Endothelial cell of hepatic sinusoid (primary cell): Measurements from ENCODE around the gene RNASET2.
"Not testable (repeated sequence)": the region's sequence is repeated elsewhere in the genome, so short reads cannot be mapped to it uniquely, and the experiment has no call there.

Source experiments
- in situ Hi-C: cut with HindIII; loops from 2 replicates; pipeline ENCODE4 v1.10.0; 2017; ENCODE audit warnings: low sequenced_read_pairs

The RNASET2 gene

DNA sequence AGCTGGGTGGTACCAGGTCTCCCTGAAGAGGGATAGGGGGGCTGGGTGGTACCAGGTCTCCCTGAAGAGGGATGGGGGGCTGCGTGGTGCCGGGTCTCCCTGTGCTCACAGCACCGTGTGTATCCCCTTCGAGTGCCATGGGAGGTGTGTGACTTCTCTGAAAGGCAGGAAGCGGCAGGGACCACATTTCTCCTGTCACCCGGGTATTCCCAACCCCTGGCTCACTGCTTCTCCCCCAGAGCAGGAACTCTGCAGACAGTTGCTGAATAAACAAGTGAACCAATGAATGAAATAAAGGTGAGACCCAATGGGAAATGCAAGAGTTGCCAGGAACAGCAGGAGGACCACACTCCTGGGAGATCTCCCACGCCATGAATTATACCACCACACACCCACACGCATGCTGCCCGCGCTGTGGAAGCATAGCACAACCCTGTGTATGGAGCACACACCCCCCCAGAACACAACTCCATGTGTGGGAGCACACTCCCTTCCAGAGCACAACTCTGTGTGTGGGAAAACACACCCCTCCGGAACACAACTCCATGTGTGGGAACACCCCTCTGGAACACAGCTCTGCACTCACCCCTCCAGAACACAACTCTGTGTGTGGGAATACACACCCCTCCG, 50.7 kb downstream of the RNASET2 start:
- in situ Hi-C loops: no loop called here

DNA sequence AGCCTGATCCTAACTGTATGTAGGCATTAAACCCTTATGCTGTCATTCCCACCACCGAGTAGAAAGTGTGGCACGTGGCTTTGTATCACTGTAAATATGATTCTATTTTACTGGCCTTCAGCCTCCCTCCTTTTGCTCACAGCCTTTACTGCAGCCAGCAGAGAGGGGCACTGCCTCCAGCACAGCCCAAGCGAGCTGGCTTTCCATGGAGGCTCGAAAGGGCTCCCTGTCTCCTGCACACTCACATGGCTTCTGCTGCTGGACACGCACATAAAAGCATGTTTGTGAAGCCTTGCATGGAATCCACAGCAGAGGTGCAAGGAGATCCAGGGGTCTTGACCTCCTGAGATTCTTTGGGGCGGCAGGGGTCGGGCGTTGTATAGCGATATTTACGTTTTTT, 51.3 kb downstream of the RNASET2 start:
- in situ Hi-C loops: no loop called here

DNA sequence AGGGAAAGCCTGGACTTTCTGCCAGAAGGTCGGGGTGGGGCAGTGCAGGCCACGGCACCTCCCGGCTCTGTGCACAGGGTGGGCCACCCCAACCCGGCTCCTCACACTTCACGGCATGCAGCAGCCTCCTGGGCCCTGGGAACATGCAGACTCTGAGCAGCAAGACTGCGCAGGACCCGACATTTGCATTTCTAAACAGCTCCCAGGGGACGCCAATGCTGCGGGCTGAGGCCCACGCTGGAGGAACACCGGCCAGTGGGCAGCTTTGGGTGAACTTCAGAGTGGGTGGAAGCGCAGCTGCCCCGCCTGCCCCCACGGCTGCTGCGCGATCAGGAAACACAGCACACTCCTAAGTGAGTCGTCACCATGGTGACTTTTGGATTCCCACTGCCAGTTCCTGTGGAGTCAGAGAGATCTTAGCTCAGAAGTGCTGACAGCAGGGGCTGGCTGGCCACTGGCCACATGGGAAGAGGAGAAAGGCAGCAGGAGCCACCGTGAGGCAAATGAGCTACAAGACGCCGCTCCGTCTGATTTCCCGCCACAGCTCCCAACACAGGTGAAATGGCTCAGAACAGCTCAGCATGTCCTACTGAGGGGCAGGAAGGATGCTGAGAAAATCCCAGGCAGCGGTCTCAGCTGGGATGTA, 52.1 kb downstream of the RNASET2 start:
- in situ Hi-C loops: no loop called here

DNA sequence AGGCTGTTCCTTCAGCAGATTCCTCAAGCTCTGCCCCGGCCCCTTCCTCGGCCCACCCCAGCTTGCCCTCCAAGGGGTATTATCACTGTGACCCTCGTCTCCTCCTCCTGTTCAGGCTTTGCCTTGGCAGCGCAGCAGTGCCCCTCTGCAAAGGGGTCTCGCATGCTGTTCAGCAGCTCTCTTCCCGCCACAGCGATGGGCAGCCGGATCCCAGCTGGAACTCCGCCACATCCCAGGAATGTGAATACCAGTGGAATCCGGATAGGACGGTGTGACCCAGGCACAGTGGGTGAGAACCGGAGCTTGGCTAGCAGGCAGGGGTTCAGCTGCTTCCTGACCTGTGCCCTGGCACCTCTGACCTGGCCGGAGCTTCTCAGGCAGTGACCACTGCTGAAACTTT, 52.9 kb downstream of the RNASET2 start:
- in situ Hi-C loops: no loop called here

DNA sequence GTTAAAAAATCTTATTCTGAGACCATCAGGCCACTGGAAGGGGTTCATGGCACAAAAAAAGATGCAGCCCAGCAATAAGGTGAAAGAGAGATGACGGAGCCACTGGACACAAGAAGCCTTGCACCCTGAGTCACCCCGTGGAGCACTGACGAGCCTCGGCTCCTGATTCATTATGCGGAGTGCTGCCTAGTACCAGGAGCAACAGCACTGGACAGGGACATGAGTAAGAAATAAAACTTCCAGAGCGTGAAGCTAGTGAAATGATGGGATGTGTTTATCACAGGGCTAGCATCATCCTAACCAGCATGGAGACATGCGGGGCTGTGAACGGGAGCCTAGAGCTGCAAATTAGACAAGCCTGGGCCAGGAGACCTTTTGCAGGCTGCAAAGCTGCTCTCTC, 53.3 kb downstream of the RNASET2 start:
- in situ Hi-C loops: no loop called here

DNA sequence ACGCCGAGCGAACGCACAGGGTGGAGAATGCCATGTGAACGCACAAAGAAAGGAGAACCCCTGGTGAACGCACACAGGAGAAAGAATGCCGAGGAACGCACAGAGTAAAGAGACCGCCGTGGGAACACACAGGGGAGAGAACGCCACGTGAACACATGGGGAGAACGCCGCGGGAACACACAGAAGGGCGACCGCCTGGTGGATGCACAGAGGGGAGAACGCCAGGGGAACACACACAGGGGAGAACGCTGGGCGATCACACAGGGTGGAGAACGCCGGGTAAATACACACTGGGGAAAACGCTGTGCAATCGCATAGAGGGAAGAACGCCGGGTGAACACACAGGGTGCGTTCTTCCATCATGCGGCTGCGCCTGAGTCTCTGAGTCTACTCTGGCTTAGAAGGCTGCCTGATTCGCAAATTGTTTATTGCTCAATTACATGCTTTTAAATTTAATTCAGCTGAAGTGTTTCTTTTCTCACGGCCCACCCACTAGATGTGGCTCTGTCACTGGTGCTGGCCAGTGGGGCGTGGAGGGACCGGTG, 54.1 kb downstream of the RNASET2 start:
- in situ Hi-C loops: no loop called here

DNA sequence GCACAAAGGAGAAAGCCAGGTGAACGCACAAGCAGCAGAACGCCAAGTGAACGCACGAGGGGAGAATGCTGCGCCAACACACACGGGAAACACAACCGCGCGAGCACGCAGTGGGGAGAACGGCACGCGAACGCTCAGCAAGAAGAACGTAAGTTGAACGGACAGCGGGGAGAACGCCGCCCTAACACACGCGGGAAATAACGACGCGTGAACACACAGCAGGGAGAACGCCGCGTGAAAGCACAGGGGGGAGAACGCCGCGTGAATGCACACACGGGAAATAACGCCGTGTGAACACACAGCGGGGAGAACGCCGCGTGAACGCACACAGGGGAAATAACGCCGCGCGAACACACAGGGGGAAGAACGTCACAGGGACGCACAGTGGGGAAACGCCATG, 54.7 kb downstream of the RNASET2 start:
- in situ Hi-C loops: no loop called here

DNA sequence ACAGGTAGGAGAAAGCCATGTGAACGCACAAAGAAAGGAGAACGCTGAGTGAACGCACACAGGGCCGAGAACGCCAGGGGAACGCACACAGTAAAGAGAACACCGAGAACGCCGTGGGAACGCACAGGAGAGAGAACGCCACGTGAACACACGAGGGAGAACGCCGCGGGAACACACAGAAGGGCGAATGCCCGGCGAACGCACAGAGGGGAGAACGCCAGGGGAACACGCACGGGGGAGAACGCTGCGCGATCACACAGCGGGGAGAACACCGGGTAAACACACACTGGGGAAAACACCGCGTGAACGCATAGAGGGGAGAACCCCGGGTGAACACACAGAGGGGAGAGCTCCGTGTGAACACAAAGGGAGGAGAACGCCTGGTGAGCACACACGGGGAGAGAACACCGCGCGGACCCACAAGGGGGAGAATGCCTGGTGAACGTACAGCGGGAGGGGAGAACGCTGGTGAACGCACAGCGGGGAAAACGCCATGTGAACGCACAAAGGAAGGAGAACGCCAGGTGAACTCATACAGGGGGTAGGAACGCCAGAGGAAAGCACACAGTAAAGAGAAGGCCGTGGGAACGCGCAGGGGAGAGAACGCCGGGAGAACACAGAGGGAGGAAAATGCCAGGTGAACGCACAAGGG, 55.3 kb downstream of the RNASET2 start:
- in situ Hi-C loops: no loop called here

DNA sequence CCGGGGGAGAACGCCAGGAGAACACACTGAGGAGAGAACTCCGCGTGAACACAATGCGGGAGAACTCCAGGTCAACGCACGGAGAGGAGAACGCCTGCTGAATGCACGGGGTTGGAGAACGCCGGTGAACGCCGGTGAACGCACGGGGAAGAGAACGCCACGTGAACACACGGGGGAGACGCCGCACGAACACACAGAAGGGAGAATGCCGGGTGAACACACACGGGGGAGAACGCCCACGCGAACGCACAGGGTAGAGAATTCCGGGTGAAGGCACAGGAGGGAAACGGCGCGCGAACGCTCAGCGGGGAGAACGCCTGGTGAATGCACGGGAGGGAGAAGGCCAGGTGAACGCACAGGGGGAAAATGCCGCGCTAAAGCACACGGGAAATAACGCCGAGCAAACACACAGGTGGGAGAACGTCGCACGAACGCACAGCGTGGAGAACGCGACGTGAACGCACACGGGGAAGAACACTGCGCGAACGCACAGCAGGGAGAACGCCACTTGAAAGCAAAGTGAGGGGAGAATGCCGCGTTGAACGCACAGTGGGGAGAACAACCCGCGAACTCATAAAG, 56.1 kb downstream of the RNASET2 start:
- in situ Hi-C loops: no loop called here

DNA sequence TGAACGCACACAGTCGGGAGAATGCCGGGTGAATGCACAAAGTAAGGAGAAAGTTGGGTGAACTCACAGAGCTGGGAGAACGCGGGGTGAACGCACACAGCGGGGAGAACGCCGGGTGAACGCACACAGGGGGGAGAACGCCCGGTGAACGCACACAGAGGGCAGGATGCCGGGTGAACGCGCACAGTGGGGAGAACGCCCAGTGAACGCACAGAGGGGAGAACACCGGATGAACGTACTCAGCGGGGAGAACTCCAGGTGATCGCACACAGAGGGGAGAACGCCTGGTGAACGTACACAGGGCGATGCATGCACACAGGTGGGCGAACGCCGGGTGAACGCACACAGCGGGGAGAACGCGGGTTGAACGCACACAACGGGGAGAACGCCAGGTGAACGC, 57.4 kb downstream of the RNASET2 start:
- in situ Hi-C loops: no loop called here

DNA sequence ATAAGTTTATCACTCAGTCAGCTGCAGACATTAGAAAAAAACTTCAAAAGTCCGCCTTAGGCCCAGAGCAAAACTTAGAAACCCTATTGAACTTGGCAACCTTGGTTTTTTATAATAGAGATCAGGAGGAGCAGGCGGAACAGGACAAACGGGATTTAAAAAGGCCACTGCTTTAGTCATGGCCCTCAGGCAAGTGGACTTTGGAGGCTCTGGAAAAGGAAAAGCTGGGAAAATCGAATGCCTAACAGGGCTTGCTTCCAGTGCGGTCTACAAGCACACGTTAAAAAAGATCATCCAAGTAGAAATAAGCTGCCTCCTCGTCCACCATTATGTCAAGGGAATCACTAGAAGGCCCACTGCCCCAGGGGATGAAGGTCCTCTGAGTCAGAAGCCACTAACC, 61.7 kb downstream of the RNASET2 start:
- in situ Hi-C loops: not testable (repeated sequence)

DNA sequence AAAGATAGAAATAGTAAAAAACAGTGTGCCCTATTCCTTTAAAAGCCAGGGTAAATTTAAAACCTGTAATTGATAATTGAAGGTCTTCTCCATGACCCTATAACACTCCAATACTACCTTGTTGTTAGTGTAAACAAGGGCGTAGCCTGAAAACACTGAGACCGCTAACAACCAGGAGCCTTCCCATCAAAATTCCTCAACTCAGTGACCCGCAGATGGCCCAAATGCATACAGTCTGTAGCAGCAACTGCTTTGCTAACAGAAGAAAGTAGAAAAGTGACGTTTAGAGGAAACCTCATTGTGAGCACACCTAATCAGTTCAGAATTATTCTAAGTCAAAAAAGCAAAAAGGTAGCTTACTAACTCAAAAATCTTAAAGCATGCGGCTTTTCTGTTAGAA, 63.9 kb downstream of the RNASET2 start:
- in situ Hi-C loops: not testable (repeated sequence)

DNA sequence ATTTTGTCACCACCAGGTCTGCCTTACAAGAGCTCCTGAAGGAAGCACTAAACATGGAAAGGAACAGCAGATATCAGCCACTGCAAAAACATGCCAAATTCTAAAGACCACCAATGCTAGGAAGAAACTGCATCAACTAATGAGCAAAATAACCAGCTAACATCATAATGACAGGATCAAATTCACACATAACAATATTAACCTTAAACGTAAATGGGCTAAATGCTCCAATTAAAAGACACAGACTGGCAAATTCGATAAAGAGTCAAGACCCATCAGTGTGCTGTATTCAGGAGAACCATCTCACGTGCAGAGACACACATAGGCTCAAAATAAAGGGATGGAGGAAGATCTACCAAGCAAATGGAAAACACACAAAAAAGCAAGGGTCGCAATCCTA, 69.6 kb downstream of the RNASET2 start:
- in situ Hi-C loops: not testable (repeated sequence)

DNA sequence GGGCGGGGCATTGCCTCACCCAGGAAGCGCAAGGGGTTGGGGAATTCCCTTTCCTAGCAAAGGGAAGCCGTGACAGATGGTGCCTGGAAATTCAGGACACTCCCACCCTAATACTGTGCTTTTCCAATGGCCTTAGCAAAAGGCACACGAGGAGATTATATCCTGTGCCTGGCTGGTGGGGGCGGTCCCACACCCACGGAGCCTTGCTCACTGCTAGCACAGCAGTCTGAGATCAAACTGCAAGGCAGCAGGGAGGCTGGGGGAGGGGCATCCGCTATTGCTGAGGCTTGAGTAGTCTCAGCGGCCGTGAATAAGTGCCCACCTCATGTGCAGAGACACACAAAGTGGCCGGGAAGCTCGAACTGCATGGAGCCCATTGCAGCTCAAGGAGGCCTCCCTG, 71.4 kb downstream of the RNASET2 start:
- in situ Hi-C loops: not testable (repeated sequence)

DNA sequence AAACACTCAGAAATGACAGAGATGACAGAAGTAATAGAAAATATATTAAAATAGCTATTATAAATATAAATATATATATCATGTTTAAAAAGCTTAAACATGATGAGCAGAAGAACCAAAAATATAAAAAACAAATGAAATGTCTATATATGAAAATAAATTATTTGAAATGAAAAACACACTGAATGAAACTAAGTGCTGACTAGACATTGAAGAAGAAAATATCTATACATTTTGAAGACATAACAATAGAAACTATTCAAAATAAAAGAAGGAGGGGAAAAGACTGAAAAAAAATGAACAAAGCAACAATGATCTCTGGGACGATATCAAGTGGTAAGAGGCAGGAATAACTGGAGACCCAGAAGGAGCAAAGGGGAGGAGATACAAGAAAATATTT, 76.8 kb downstream of the RNASET2 start:
- in situ Hi-C loops: no loop called here
